ENCODE data around the gene XPC. TPM values are rescaled to one million over a fixed set of nuclear protein-coding genes. Genes with fewer than 3 reads are reported as not detected.
"Not testable (repeated sequence)": the region's sequence is repeated elsewhere in the genome, so short reads cannot be mapped to it uniquely, and the experiment has no call there.

Gene XPC
- total RNA-seq, 3 donors from 2014 or later, result 22.4 to 30.6 (median 26.9) TPM

- intact Hi-C loops (cut with DNase I, micrococcal nuclease), result no loop called here
- ATAC-seq (no peak), DNase-seq (no peak)
- H3K36me3 ChIP-seq (ENCODE audit: low read depth), result no peaks in the 10 kb centered on the region
- H3K4me1 ChIP-seq (ENCODE audit: low read depth), result peaks cover 5% of the 10 kb centered on the region
- H3K4me3 ChIP-seq, result no peak overlapping the region
- TF ChIP-seq, protein P1, sequence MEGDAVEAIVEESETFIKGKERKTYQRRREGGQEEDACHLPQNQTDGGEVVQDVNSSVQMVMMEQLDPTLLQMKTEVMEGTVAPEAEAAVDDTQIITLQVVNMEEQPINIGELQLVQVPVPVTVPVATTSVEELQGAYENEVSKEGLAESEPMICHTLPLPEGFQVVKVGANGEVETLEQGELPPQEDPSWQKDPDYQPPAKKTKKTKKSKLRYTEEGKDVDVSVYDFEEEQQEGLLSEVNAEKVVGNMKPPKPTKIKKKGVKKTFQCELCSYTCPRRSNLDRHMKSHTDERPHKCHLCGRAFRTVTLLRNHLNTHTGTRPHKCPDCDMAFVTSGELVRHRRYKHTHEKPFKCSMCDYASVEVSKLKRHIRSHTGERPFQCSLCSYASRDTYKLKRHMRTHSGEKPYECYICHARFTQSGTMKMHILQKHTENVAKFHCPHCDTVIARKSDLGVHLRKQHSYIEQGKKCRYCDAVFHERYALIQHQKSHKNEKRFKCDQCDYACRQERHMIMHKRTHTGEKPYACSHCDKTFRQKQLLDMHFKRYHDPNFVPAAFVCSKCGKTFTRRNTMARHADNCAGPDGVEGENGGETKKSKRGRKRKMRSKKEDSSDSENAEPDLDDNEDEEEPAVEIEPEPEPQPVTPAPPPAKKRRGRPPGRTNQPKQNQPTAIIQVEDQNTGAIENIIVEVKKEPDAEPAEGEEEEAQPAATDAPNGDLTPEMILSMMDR (IDR thresholded peaks at IDR 0.05), result no peak
- H3K9me3 ChIP-seq, result no peaks in the 10 kb centered on the region
Measured at GRCh38 chr3:14118400-14119381, 59.7 kb downstream of the XPC start.

DNA sequence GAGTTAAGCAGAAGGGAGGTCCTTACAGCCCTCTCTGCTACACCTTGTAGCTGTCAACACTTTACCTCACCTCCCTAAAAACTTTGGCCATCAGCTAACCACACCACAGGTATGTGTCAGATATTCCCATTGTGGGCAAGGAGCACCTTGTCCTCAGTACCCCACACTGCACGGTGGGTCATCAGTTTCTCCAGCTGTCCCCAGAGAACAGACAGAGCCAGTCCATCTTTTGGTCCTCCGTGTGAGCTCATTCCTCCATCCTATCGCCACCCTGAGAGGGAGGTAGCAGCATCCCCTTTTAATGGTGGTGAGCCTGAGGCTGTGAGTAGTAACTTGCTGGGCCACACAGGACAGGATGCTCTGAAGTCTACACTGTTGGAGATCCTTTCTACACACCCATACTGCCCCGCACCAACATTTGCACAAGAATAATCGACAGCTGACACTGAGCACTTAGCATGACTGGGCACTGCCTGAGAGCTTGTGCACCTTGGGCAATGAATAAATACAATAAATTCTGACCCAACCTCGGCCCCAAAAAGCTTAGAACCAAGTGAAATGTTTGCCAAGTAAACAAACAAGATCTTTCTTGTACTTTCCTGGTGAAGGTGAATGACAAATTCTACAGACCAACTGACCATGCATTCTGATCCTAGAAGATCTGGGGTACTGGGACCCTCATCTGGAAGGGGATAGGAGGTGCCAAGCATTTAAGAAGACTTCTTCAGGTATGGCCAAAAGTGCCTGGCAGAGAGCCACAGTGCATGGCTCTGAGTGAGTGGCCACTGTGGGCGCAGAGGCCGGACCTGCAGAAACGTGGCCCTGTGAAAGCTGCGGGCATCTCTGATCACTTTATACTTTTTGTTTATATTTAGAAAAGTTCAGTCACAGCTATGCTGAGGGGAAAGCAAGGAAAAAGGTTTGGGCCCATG, 60.7 kb downstream of the XPC start:
- no peaks in the 10 kb centered on the region for H3K36me3 ChIP-seq (ENCODE audit: low read depth)
- intact Hi-C loops (cut with DNase I, micrococcal nuclease), result no loop called here

GRCh38 chr3:14113965-14114635, 64.3 kb downstream of the XPC start:
- no peaks in the 10 kb centered on the region for H3K4me1 ChIP-seq (ENCODE audit: low read depth)
- intact Hi-C loops (cut with DNase I, micrococcal nuclease), result no loop called here
- ATAC-seq (peak; percentile 52), DNase-seq (peak in 1 of 3 donors; percentile 43)
- H3K9me3 ChIP-seq, result no peaks in the 10 kb centered on the region
- no peak overlapping the region for H3K4me3 ChIP-seq
- TF ChIP-seq, protein P1 (IDR thresholded peaks at IDR 0.05), result no peak
- no peaks in the 10 kb centered on the region for H3K36me3 ChIP-seq (ENCODE audit: low read depth)

More for the DNA sequence above, 60.7 kb downstream of the XPC start:
- ATAC-seq (no peak), DNase-seq (no peak)
- TF ChIP-seq, protein P1 (IDR thresholded peaks at IDR 0.05), result no peak
- no peaks in the 10 kb centered on the region for H3K9me3 ChIP-seq
- H3K4me1 ChIP-seq (ENCODE audit: low read depth), result no peaks in the 10 kb centered on the region
- no peak overlapping the region for H3K4me3 ChIP-seq

GRCh38 chr3:14110699-14111098, 67.7 kb downstream of the XPC start:
- no peak for DNase-seq
- H3K4me3 ChIP-seq, result no peak overlapping the region
- ATAC-seq, result no peak
- no peaks in the 10 kb centered on the region for H3K36me3 ChIP-seq (ENCODE audit: low read depth)
- intact Hi-C loops (cut with DNase I, micrococcal nuclease), result no loop called here
- TF ChIP-seq, protein P1 (IDR thresholded peaks at IDR 0.05), result no peak
- no peaks in the 10 kb centered on the region for H3K4me1 ChIP-seq (ENCODE audit: low read depth)
- no peaks in the 10 kb centered on the region for H3K9me3 ChIP-seq

DNA sequence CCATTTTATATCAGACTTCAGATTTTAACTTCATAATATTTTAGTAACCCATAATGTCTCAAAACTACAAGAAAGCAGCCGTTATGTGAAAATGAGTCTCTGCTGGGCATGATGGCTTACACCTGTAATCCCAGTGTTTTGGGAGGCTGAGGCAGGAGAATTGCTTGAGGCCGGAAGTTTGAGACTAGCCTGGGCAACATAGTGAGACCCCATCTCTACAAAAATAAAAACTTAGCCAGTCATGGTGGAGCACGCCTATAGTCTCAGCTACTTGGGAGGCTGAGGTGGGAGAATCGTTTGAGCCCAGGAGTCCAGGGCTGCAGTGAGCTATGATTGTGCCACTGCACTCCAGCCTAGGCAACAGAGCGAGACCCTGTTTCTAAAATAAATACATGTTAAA, 68.6 kb downstream of the XPC start:
- H3K9me3 ChIP-seq; DNase-seq; H3K4me3 ChIP-seq; intact Hi-C loops (cut with DNase I, micrococcal nuclease); ATAC-seq; H3K4me1 ChIP-seq (ENCODE audit: low read depth); H3K36me3 ChIP-seq (ENCODE audit: low read depth): not testable (repeated sequence)

Measured in mucosa of descending colon (tissue), 3 donors.